H9 (cell line): Measurements from ENCODE around the gene CPT1B. TPM values are rescaled to one million over a fixed set of nuclear protein-coding genes. Genes with fewer than 3 reads are reported as not detected.

Experiments used
- DNase-seq: peaks from one replicate; pipeline ENCODE4 v3.0.0-alpha.2; 2017
- H2AFZ ChIP-seq: one replicate; pipeline ENCODE4 v1.6.1; 2013; ENCODE audit warnings: mild to moderate bottlenecking, low read length, control low read depth, moderate library complexity
- H2AK5ac ChIP-seq: 2 replicates; pipeline ENCODE4 v1.6.1; 2013; ENCODE audit warnings: low read length, control low read depth, mixed read lengths; ENCODE audit not compliant: insufficient read length
- H2BK120ac ChIP-seq: one replicate; pipeline ENCODE4 v1.6.1; 2013; ENCODE audit warnings: low read depth, mild to moderate bottlenecking, low read length, control low read depth, inconsistent platforms; ENCODE audit not compliant: poor library complexity, severe bottlenecking
- H2BK12ac ChIP-seq: 2 replicates; pipeline ENCODE4 v1.6.1; 2013; ENCODE audit warnings: low read length, control low read depth, mixed read lengths, low read depth; ENCODE audit not compliant: insufficient read length
- H2BK15ac ChIP-seq: 2 replicates; pipeline ENCODE4 v1.6.1; 2013; ENCODE audit warnings: low read depth, low read length, control low read depth
- H2BK20ac ChIP-seq: one replicate; pipeline ENCODE4 v1.6.1; 2013; ENCODE audit warnings: low read depth, mild to moderate bottlenecking, low read length, control low read depth, inconsistent platforms; ENCODE audit not compliant: poor library complexity, severe bottlenecking
- H2BK5ac ChIP-seq: 2 replicates; pipeline ENCODE4 v1.6.1; 2013; ENCODE audit warnings: low read length, control low read depth, mixed read lengths; ENCODE audit not compliant: insufficient read length
- H3K14ac ChIP-seq: 2 replicates; pipeline ENCODE4 v1.6.1; 2013; ENCODE audit warnings: low read length, control low read depth; ENCODE audit not compliant: insufficient read depth
- H3K18ac ChIP-seq: 2 replicates; pipeline ENCODE4 v1.6.1; 2013; ENCODE audit warnings: low read depth, mild to moderate bottlenecking, mixed read lengths, low read length, control low read depth; ENCODE audit not compliant: insufficient read length
- H3K23ac ChIP-seq: 2 replicates; pipeline ENCODE4 v1.6.1; 2013; ENCODE audit warnings: low read length, control low read depth, mixed read lengths, low read depth; ENCODE audit not compliant: insufficient read length
- H3K23me2 ChIP-seq: 2 replicates; pipeline ENCODE4 v1.6.1; 2013; ENCODE audit warnings: low read depth, mild to moderate bottlenecking, mixed read lengths, low read length, control low read depth; ENCODE audit not compliant: insufficient read length, poor library complexity, severe bottlenecking
- H3K27ac ChIP-seq: 2 replicates; pipeline ENCODE4 v1.5.1; 2013; ENCODE audit warnings: low read length, control low read depth, mixed read lengths, low read depth; ENCODE audit not compliant: insufficient read length
- H3K27me3 ChIP-seq: 2 replicates; pipeline ENCODE4 v1.6.1; 2013; ENCODE audit warnings: low read length, control low read depth, inconsistent platforms; ENCODE audit not compliant: insufficient read depth
- H3K4ac ChIP-seq: 2 replicates; pipeline ENCODE4 v1.6.1; 2013; ENCODE audit warnings: low read depth, mild to moderate bottlenecking, control low read depth, inconsistent platforms, low read length, moderate library complexity
- H3K4me1 ChIP-seq: 2 replicates; pipeline ENCODE4 v1.6.1; 2013; ENCODE audit warnings: low read length, control low read depth, inconsistent platforms; ENCODE audit not compliant: insufficient read depth
- H3K4me2 ChIP-seq: 2 replicates; pipeline ENCODE4 v1.6.1; 2013; ENCODE audit warnings: low read length, control low read depth, mixed read lengths; ENCODE audit not compliant: insufficient read length, insufficient read depth
- H3K56ac ChIP-seq: 2 replicates; pipeline ENCODE4 v1.6.1; 2013; ENCODE audit warnings: low read depth, mild to moderate bottlenecking, mixed read lengths, low read length, control low read depth; ENCODE audit not compliant: insufficient read length
- H3K79me1 ChIP-seq: 2 replicates; pipeline ENCODE4 v1.6.1; 2013; ENCODE audit warnings: low read depth, mild to moderate bottlenecking, moderate library complexity, low read length, control low read depth, inconsistent platforms; ENCODE audit not compliant: insufficient read depth, poor library complexity, severe bottlenecking
- H3K79me2 ChIP-seq: 2 replicates; pipeline ENCODE4 v1.6.1; 2013; ENCODE audit warnings: low read length, control low read depth, inconsistent platforms; ENCODE audit not compliant: insufficient read depth
- H3K9ac ChIP-seq: 2 replicates; pipeline ENCODE4 v1.6.1; 2013; ENCODE audit warnings: low read length, control low read depth, mixed read lengths; ENCODE audit not compliant: insufficient read length; ENCODE audit errors: extremely low read depth
- H3K9me3 ChIP-seq: one replicate; pipeline ENCODE4 v1.6.1; 2013; ENCODE audit warnings: low read depth, low read length, inconsistent platforms; ENCODE audit not compliant: control insufficient read depth
- H3T11ph ChIP-seq: one replicate; pipeline ENCODE4 v1.6.1; 2013; ENCODE audit warnings: mild to moderate bottlenecking, low read length, control low read depth, inconsistent platforms
- H4K20me1 ChIP-seq: one replicate; pipeline ENCODE4 v1.6.1; 2013; ENCODE audit not compliant: control insufficient read depth, insufficient read length, insufficient read depth
- H4K5ac ChIP-seq: 2 replicates; pipeline ENCODE4 v1.6.1; 2013; ENCODE audit warnings: low read depth, mild to moderate bottlenecking, mixed read lengths, low read length, control low read depth; ENCODE audit not compliant: insufficient read length
- H4K8ac ChIP-seq: replicated peaks from 2 replicates; pipeline ENCODE4 v1.6.1; 2013; ENCODE audit warnings: low read length, control low read depth, mixed read lengths, low read depth; ENCODE audit not compliant: insufficient read length
- H4K91ac ChIP-seq: 2 replicates; pipeline ENCODE4 v1.6.1; 2013; ENCODE audit warnings: low read depth, mild to moderate bottlenecking, moderate library complexity, mixed read lengths, low read length, control low read depth; ENCODE audit not compliant: insufficient read length
- H3K27ac Mint-ChIP-seq, 3 experiments: 2 replicates in 2 of 3; 3 replicates in 1 of 3; pipeline ENCODE4 v1.8.0; 2020 to 2021; ENCODE audit warnings: mixed read lengths in 3 of 3, mild to moderate bottlenecking in 1 of 3, moderate library complexity in 1 of 3
- H3K27me3 Mint-ChIP-seq: 2 replicates; pipeline ENCODE4 v1.8.0; 2021; ENCODE audit warnings: low read depth, mild to moderate bottlenecking, moderate library complexity, mixed read lengths
- H3K36me3 Mint-ChIP-seq, 3 experiments: 2 replicates in 2 of 3; 3 replicates in 1 of 3; pipeline ENCODE4 v1.8.0; 2020 to 2021; ENCODE audit warnings: low read depth in 3 of 3, mixed read lengths in 3 of 3; ENCODE audit not compliant: insufficient read depth in 1 of 3
- H3K4me1 Mint-ChIP-seq, 2 experiments: 2 replicates each; pipeline ENCODE4 v1.8.0; 2020; ENCODE audit warnings: mixed read lengths in 2 of 2
- H3K4me3 Mint-ChIP-seq, 2 experiments: 2 replicates in 1 of 2; 3 replicates in 1 of 2; pipeline ENCODE4 v1.8.0; 2020 to 2021; ENCODE audit warnings: mild to moderate bottlenecking in 2 of 2, mixed read lengths in 2 of 2, moderate library complexity in 1 of 2
- H3K9me3 Mint-ChIP-seq, 2 experiments: 2 replicates in 1 of 2; 3 replicates in 1 of 2; pipeline ENCODE4 v1.8.0; 2020; ENCODE audit warnings: mild to moderate bottlenecking in 2 of 2, mixed read lengths in 2 of 2, moderate library complexity in 1 of 2
- WGBS: extraction: QIAGEN DNeasy Blood & Tissue Kit; methylation state at CpG from one replicate; pipeline ENCODE4 v1.1.7; 2013; ENCODE audit warnings: missing lambda C conversion rate, low lambda C conversion rate, mixed read lengths; ENCODE audit not compliant: insufficient read length; ENCODE audit errors: extremely low coverage; 5-methylcytosine and 5-hydroxymethylcytosine counted together
- total RNA-seq: library from RNA; stranded (reverse); gene quantifications from 2 replicates; pipeline ENCODE4 v1.2.1, GENCODE V29; 2021
- TF ChIP-seq, protein P1 (sequence below): fragments of 200-600 bp; sonication (generic); conservative IDR thresholded peaks from 3 replicates; pipeline ENCODE4 v1.8.0; 2021; ENCODE audit warnings: antibody characterized with exemption, mild to moderate bottlenecking

Gene CPT1B
- total RNA-seq, 1 experiment from 2014 or later: 65.7 TPM

DNA sequence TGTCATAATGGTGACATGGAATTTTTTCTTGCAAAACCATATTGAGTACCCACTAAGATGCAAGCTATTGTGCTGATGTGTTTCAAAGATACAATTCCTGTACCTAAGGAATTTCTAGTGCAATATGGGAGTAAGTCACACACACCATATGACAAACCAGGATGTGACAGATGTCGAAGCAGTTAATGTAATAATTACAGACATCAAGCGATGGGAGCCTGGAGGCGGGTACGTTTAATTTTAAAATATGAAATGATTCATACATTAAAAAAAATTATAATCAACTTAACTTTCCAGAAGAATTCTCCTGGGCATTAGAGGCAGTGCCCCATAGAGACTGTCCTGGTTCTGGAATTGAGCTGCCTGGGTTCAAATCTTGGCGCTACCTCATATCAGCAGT is 21.5 kb downstream of the CPT1B start:
- Histone ChIP-seq H3K9ac (no peak overlapping the region), H3K27ac (no peak overlapping the region), H2BK5ac (no peak overlapping the region), H3K27me3 (no peaks in the 10 kb centered on the region), H2AK5ac (no peak overlapping the region), H3K9me3 (no peaks in the 10 kb centered on the region), H3K79me1 (no peaks in the 10 kb centered on the region), H2BK15ac (no peak overlapping the region), H3K56ac (no peak overlapping the region), H3T11ph (no peak overlapping the region), H3K23me2 (no peaks in the 10 kb centered on the region), H4K91ac (no peak overlapping the region), H3K14ac (no peak overlapping the region), H3K4me2 (no peak overlapping the region), H2BK120ac (no peak overlapping the region), H4K20me1 (no peaks in the 10 kb centered on the region), H3K79me2 (no peaks in the 10 kb centered on the region), H4K5ac (no peak overlapping the region), H2BK12ac (no peak overlapping the region), H3K23ac (no peak overlapping the region), H2BK20ac (no peak overlapping the region), H3K4me1 (no peaks in the 10 kb centered on the region), H3K18ac (no peak overlapping the region), H2AFZ (no peak overlapping the region), H3K4ac (no peak overlapping the region), H4K8ac (no peak overlapping the region)
- Mint-ChIP-seq H3K27ac (no peak overlapping the region), H3K27me3 (peaks cover 32% of the 10 kb centered on the region), H3K36me3 (no peaks in the 10 kb centered on the region), H3K4me3 (no peak overlapping the region), H3K9me3 (no peaks in the 10 kb centered on the region), H3K4me1 (peaks cover 13 to 15% of the 10 kb centered on the region in 2 experiments)
- no peak for DNase-seq
- WGBS: no CpG with 5 or more reads among the region's 5 CpGs
- TF ChIP-seq, protein P1, sequence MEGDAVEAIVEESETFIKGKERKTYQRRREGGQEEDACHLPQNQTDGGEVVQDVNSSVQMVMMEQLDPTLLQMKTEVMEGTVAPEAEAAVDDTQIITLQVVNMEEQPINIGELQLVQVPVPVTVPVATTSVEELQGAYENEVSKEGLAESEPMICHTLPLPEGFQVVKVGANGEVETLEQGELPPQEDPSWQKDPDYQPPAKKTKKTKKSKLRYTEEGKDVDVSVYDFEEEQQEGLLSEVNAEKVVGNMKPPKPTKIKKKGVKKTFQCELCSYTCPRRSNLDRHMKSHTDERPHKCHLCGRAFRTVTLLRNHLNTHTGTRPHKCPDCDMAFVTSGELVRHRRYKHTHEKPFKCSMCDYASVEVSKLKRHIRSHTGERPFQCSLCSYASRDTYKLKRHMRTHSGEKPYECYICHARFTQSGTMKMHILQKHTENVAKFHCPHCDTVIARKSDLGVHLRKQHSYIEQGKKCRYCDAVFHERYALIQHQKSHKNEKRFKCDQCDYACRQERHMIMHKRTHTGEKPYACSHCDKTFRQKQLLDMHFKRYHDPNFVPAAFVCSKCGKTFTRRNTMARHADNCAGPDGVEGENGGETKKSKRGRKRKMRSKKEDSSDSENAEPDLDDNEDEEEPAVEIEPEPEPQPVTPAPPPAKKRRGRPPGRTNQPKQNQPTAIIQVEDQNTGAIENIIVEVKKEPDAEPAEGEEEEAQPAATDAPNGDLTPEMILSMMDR: no peak
